Glutamatergic neuron (in vitro differentiated cells): ENCODE results near the gene ACOXL. TPM values are rescaled to one million over a fixed set of nuclear protein-coding genes. Genes with fewer than 3 reads are reported as not detected.

ENCODE experiments used
- DNase-seq: peaks from one replicate; pipeline ENCODE4 v3.0.0; 2022
- H3K27ac Mint-ChIP-seq: one replicate; pipeline ENCODE4 v1.8.0; 2020; ENCODE audit warnings: mild to moderate bottlenecking, mixed read lengths, inconsistent platforms; ENCODE audit not compliant: unreplicated experiment
- H3K27me3 Mint-ChIP-seq: one replicate; pipeline ENCODE4 v1.8.0; 2020; ENCODE audit warnings: mild to moderate bottlenecking, moderate library complexity, mixed read lengths, inconsistent platforms; ENCODE audit not compliant: unreplicated experiment
- H3K36me3 Mint-ChIP-seq: one replicate; pipeline ENCODE4 v1.8.0; 2020; ENCODE audit warnings: mild to moderate bottlenecking, mixed read lengths, inconsistent platforms; ENCODE audit not compliant: unreplicated experiment
- H3K4me1 Mint-ChIP-seq: one replicate; pipeline ENCODE4 v1.8.0; 2020; ENCODE audit warnings: mild to moderate bottlenecking, low read depth, mixed read lengths, inconsistent platforms; ENCODE audit not compliant: unreplicated experiment
- H3K4me3 Mint-ChIP-seq: one replicate; pipeline ENCODE4 v1.8.0; 2020; ENCODE audit warnings: mild to moderate bottlenecking, mixed read lengths, inconsistent platforms; ENCODE audit not compliant: unreplicated experiment
- H3K9me3 Mint-ChIP-seq: one replicate; pipeline ENCODE4 v1.8.0; 2020; ENCODE audit warnings: mild to moderate bottlenecking, moderate library complexity, mixed read lengths, inconsistent platforms; ENCODE audit not compliant: unreplicated experiment
- CTCF ChIP-seq: fragments of 200-600 bp; sonication (generic); IDR thresholded peaks from one replicate; pipeline ENCODE4 v1.5.0; 2021; ENCODE audit not compliant: partially characterized antibody, unreplicated experiment
- total RNA-seq: library from RNA; stranded (reverse); fragmentation: NEBNext Ultra II Directional; extraction: Animal tissue kit (Norgen Biotek cat#: 25700); gene quantifications from one replicate; pipeline ENCODE4 v1.2.1, GENCODE V29; 2021; ENCODE audit not compliant: unreplicated experiment

ACOXL gene
- total RNA-seq, 1 donor from 2014 or later: 1.4 TPM

GRCh38 chr2:110941226-110941625 lies 208.9 kb downstream of the ACOXL start:
- Mint-ChIP-seq H3K36me3 (no peaks in the 10 kb centered on the region), H3K9me3 (peaks cover 1% of the 10 kb centered on the region), H3K27me3 (no peaks in the 10 kb centered on the region), H3K4me1 (no peaks in the 10 kb centered on the region), H3K27ac (no peak overlapping the region), H3K4me3 (no peak overlapping the region)
- no peak for DNase-seq
- no peak for TF ChIP-seq CTCF

DNA sequence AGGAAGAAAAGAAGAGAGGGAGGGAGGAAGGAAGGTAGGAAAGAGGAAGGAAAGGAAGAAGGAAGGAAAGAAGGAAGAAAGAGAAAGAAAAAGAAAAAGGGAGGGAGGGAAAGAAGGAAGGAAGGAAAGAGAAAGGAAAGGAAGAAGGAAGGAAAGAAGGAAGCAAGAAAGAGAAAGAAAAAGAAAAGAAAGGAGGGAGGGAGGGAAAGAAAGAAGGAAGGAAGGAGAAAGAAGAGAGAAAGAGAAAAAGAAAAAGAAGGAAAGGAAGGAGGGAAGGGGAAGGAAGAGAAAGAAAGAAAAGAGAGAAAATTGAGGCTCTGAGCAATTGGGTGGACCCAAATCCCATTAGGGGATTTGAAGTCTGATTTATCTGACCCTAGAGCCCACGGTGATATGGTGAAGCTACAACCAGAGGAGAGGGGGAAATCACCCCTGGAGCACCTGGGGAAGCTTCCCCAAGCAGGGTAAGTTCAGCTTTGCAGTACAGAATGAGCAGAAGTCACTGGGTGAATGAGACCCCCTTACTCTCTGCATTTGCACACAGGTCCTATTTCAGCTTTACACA lies 210.8 kb downstream of the ACOXL start:
- Mint-ChIP-seq H3K27ac (no peak overlapping the region), H3K4me3 (no peak overlapping the region), H3K4me1 (no peaks in the 10 kb centered on the region)

DNA sequence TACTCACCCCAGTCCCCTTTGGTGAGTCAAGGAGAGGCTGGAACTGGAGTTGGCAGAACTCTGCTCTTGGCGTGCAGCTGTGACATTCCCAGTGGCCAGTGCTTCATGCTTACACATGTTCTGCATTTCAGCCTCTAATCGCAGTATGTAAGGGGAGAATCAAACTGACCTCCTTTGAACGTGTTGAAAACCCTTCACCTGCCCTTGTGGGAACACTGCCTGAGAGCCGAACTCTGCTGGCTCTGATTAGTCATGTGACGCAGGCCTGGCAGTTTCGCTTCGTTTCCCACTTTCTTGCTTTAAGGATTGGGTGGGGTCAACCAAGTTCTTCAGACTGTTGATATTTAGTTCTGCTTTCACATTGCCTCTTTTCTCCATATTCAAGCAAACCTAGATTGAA lies 214.5 kb downstream of the ACOXL start:
- H3K4me3 Mint-ChIP-seq: no peak overlapping the region
- H3K9me3 Mint-ChIP-seq: peaks cover 1% of the 10 kb centered on the region
- TF ChIP-seq CTCF: no peak
- H3K27me3 Mint-ChIP-seq: no peaks in the 10 kb centered on the region
- H3K4me1 Mint-ChIP-seq: peaks cover 2% of the 10 kb centered on the region
- no peak for DNase-seq
- no peaks in the 10 kb centered on the region for H3K36me3 Mint-ChIP-seq
- no peak overlapping the region for H3K27ac Mint-ChIP-seq

More for the DNA sequence above, 210.8 kb downstream of the ACOXL start:
- H3K9me3 Mint-ChIP-seq: peaks cover 1% of the 10 kb centered on the region
- no peaks in the 10 kb centered on the region for H3K36me3 Mint-ChIP-seq
- no peak for TF ChIP-seq CTCF
- no peak for DNase-seq
- H3K27me3 Mint-ChIP-seq: no peaks in the 10 kb centered on the region

DNA sequence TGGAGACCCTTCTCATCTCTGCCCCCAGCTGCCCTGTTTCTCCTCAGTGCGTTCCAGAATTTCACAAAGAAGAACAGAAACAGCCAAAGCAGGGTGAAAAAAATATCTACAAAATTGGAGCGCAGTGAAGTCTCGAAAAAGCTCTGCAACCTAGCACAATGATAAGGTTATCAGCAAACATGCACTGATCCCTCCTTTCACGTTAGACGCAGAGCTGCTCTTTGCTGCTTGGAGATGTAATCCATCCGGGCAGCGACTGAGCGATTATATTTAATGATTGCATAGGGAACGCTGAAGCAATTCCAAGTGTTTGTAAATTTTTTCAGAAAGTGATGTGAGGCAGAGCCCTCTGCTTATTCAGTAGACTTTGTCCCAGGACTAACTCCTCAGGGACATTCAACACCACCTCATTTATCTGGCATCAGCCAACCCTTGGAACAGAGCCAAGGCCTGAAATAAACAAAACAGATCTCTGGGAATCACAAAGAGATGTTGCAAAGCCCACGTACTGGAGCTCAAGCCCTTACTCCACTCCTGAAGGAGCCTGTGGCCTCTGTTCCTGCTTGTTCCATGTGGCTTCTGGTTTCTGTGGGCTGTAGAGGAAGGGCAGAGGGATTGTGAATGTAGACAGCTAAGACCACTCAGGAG lies 215.8 kb downstream of the ACOXL start:
- Mint-ChIP-seq H3K27me3 (no peaks in the 10 kb centered on the region), H3K9me3 (no peaks in the 10 kb centered on the region), H3K27ac (no peak overlapping the region), H3K36me3 (no peaks in the 10 kb centered on the region), H3K4me3 (no peak overlapping the region), H3K4me1 (peaks cover 2% of the 10 kb centered on the region)
- no peak for DNase-seq
- no peak for TF ChIP-seq CTCF

GRCh38 chr2:110950281-110950680 lies 217.9 kb downstream of the ACOXL start:
- DNase-seq: no peak
- Mint-ChIP-seq H3K27me3 (no peaks in the 10 kb centered on the region), H3K4me1 (peaks cover 2% of the 10 kb centered on the region), H3K4me3 (no peak overlapping the region), H3K9me3 (no peaks in the 10 kb centered on the region), H3K36me3 (no peaks in the 10 kb centered on the region), H3K27ac (no peak overlapping the region)
- TF ChIP-seq CTCF: no peak
